ENCODE results near the gene ADAMTS18. TPM values are rescaled to one million over a fixed set of nuclear protein-coding genes. Genes with fewer than 3 reads are reported as not detected.

The ADAMTS18 gene
- total RNA-seq, result under 1 TPM in 1 of 4 donors, not detected in 3; 0.16 TPM
- polyA plus RNA-seq, result under 1 TPM in 1 of 3 donors, not detected in 2; 0.04 TPM

- intact Hi-C loops (cut with DNase I), result loop anchor here (5.0 kb wide), 1 partner anchor 148 kb away; no protein-coding TSS in a partner anchor
- 2 to 5% methylated on average over 92 of the region's 92 CpGs for WGBS, 2 donors
- DNase-seq, result no peak
- Histone ChIP-seq H3K27ac (no peak within 1 kb of the TSS), H3K36me3 (no peaks in the 10 kb centered on the region), H3K9me3 (no peaks in the 10 kb centered on the region), H3K4me1 (peaks cover 0 to 19% (median 9%) of the 10 kb centered on the region in 4 donors), H3K27me3 (peaks cover 14 to 70% (median 37%) of the 10 kb centered on the region in 3 donors), H3K4me3 (peak within 1 kb of the TSS in 1 of 4 donors; percentile 7)
- TF ChIP-seq POLR2AphosphoS5 (IDR thresholded peaks at IDR 0.05), result no peak
- TF ChIP-seq CTCF (IDR thresholded peaks at IDR 0.05), result no peak
- TF ChIP-seq POLR2A (IDR thresholded peaks at IDR 0.05), result no peak
- TF ChIP-seq EP300 (IDR thresholded peaks at IDR 0.05), result no peak
Measured at GRCh38 chr16:77434530-77435271, at the start of gene ADAMTS18. ADAMTS18 (minus strand) TSS chr16:77435034; CDS start chr16:77434695, 339 bp downstream.

GRCh38 chr16:77480681-77481315, 46.0 kb upstream of the ADAMTS18 start:
- DNase-seq, result no peak
- H3K9me3 ChIP-seq, result no peaks in the 10 kb centered on the region
- intact Hi-C loops (cut with DNase I), result no loop called here
- 76 to 84% methylated on average over 3 of the region's 3 CpGs for WGBS, 2 donors
- H3K27ac ChIP-seq, result no peak overlapping the region
- no peaks in the 10 kb centered on the region for H3K36me3 ChIP-seq
- no peaks in the 10 kb centered on the region for H3K27me3 ChIP-seq
- H3K4me3 ChIP-seq, result no peak overlapping the region
- no peak for TF ChIP-seq CTCF (IDR thresholded peaks at IDR 0.05)
- no peak for TF ChIP-seq POLR2A (IDR thresholded peaks at IDR 0.05)
- no peak for TF ChIP-seq EP300 (IDR thresholded peaks at IDR 0.05)
- TF ChIP-seq POLR2AphosphoS5 (IDR thresholded peaks at IDR 0.05), result no peak
- no peaks in the 10 kb centered on the region for H3K4me1 ChIP-seq

- H3K4me3 ChIP-seq, result no peak overlapping the region
- intact Hi-C loops (cut with DNase I), result no loop called here
- H3K27ac ChIP-seq, result no peak overlapping the region
- DNase-seq, result no peak
- H3K9me3 ChIP-seq, result no peaks in the 10 kb centered on the region
- H3K4me1 ChIP-seq, result no peaks in the 10 kb centered on the region
- 92 to 94% methylated on average over 1 of the region's 1 CpG for WGBS, 2 donors
- no peaks in the 10 kb centered on the region for H3K27me3 ChIP-seq
- no peaks in the 10 kb centered on the region for H3K36me3 ChIP-seq
- TF ChIP-seq CTCF (IDR thresholded peaks at IDR 0.05), result no peak
- TF ChIP-seq POLR2A (IDR thresholded peaks at IDR 0.05), result no peak
- TF ChIP-seq POLR2AphosphoS5 (IDR thresholded peaks at IDR 0.05), result no peak
- no peak for TF ChIP-seq EP300 (IDR thresholded peaks at IDR 0.05)
Measured at GRCh38 chr16:77472262-77472661, 37.4 kb upstream of the ADAMTS18 start.

GRCh38 chr16:77470851-77471250, 36.0 kb upstream of the ADAMTS18 start:
- intact Hi-C loops (cut with DNase I), result no loop called here
- Histone ChIP-seq H3K27me3 (no peaks in the 10 kb centered on the region), H3K36me3 (no peaks in the 10 kb centered on the region), H3K4me3 (no peak overlapping the region), H3K27ac (no peak overlapping the region), H3K9me3 (no peaks in the 10 kb centered on the region), H3K4me1 (no peaks in the 10 kb centered on the region)
- no peak for TF ChIP-seq POLR2A (IDR thresholded peaks at IDR 0.05)
- TF ChIP-seq POLR2AphosphoS5 (IDR thresholded peaks at IDR 0.05), result no peak
- no peak for TF ChIP-seq EP300 (IDR thresholded peaks at IDR 0.05)
- TF ChIP-seq CTCF (IDR thresholded peaks at IDR 0.05), result no peak
- DNase-seq, result no peak

All from sigmoid colon (tissue), 7 donors.